Breast epithelium (tissue), 4 donors: ENCODE measurements around the gene CLSTN1. TPM values are rescaled to one million over a fixed set of nuclear protein-coding genes. Genes with fewer than 3 reads are reported as not detected.

Experiments
- DNase-seq, 2 donors: peaks; one replicate each; pipeline ENCODE4 v3.0.0-alpha.2; 2019; ENCODE audit warnings: low spot score in 2 of 2
- H3K27ac ChIP-seq, 2 donors: fragments of 200-600 bp; sonication (generic) in 1 of 2; one replicate each; pipeline ENCODE4 v1.5.1; 2016 to 2019; ENCODE audit warnings: mild to moderate bottlenecking in 1 of 2
- H3K27me3 ChIP-seq, 2 donors: fragments of 200-600 bp; sonication (generic) in 1 of 2; one replicate each; pipeline versions ENCODE4 v1.5.1 to v1.6.0; 2017 to 2019; ENCODE audit warnings: control low read depth in 1 of 2, mild to moderate bottlenecking in 1 of 2
- H3K36me3 ChIP-seq: fragments of 200-600 bp; one replicate; pipeline ENCODE4 v1.5.1; 2019
- H3K4me1 ChIP-seq, 2 donors: fragments of 200-600 bp; sonication (generic); one replicate each; pipeline ENCODE4 v1.5.1; 2016 to 2019; ENCODE audit warnings: control low read depth in 1 of 2
- H3K4me3 ChIP-seq, 3 donors: fragments of 200-600 bp; sonication (generic); 1 replicate in 2 of 3; 2 replicates in 1 of 3; pipeline ENCODE4 v1.5.1; 2016 to 2019; ENCODE audit warnings: mild to moderate bottlenecking in 3 of 3, moderate library complexity in 2 of 3
- H3K9me3 ChIP-seq, 2 donors: fragments of 200-600 bp; sonication (generic) in 1 of 2; one replicate each; pipeline ENCODE4 v1.5.1; 2016 to 2019; ENCODE audit warnings: control low read depth in 1 of 2
- POLR2A ChIP-seq: fragments of 450-650 bp; IDR thresholded peaks from one replicate; pipeline ENCODE4 v1.6.1; 2016; ENCODE audit warnings: antibody characterized with exemption, mild to moderate bottlenecking, moderate library complexity
- POLR2AphosphoS5 ChIP-seq, 3 donors: sonication (generic); formaldehyde crosslinking; IDR thresholded peaks; one replicate each; pipeline ENCODE4 v1.6.1; 2017; ENCODE audit warnings: antibody characterized with exemption in 3 of 3
- intact Hi-C: fragments of 100-400 bp; cut with DNase I; formaldehyde crosslinking; loops from one replicate; pipeline ENCODE4 v1.15.1; 2023; ENCODE audit warnings: low total_unique reads
- total RNA-seq, 3 donors: library from RNA; depleted of rRNA; stranded (reverse); fragments of >200 nt; gene quantifications; one replicate each; pipeline ENCODE4 v1.1.0, GENCODE V29; 2016
- TF ChIP-seq, protein P1 (sequence below), 3 donors: fragments of 450-650 bp; IDR thresholded peaks; one replicate each; pipeline ENCODE4 v1.5.1; 2016 to 2017; ENCODE audit warnings: antibody characterized with exemption in 3 of 3, mild to moderate bottlenecking in 3 of 3, moderate library complexity in 3 of 3

Gene CLSTN1
- total RNA-seq, 3 donors from 2014 or later, result 25.4 to 47.5 (median 42.3) TPM

DNA sequence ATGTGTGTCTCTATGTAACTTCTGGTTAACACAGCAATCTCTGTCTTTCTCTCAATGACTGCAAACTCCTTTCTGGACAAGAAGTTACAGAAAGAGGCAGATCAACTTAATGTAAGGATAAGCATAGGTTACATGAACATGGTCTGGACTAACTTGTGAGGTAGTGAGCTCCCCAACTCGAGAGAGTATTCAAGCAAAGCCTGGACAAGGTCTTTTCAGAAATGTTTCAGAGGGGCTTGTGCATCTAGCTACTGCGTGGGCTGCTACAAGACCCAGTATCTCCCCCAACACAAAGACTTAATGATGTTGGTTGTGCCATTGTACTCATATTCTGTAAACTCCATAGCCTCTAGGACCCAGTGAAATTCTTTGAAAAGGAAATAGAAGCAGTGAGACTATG is 23.5 kb upstream of the CLSTN1 start:
- no peak for TF ChIP-seq POLR2AphosphoS5 (IDR thresholded peaks at IDR 0.05)

DNA sequence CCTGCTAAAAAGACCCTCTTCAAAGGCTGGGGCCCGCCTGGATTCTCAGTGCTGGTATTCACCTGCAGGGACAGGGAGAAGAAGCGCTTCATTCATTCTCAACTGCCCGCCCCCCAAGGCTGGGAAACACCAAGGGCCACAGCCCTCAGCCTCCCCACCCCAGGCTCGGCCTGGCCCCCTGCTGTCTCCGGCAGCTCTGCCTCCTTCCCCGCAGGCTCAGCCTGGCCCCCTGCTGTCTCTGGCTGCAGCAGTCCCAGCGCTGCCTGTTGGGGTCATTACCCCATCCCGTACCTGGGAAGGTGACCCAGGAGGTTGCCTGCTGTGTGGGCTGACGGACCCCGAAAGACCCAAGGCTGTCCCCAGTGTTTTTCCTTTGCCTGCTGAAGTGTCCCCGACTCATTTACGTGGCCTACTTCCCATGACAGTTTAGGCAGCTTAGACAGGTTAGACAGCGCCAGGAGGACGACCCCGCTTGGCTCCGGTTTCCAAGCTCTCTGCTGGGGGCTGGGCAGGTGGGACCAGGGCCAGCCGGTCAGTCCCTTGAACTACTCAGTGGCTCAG is 22.9 kb upstream of the CLSTN1 start:
- intact Hi-C loops, result loop anchor here (5.0 kb wide), 1 partner anchor 139 kb away; no protein-coding TSS in a partner anchor
- Histone ChIP-seq H3K27ac (peak overlapping the region in 1 of 2 donors; percentile 35), H3K4me1 (peaks cover 10 to 20% of the 10 kb centered on the region in 2 donors), H3K27me3 (no peaks in the 10 kb centered on the region), H3K9me3 (no peaks in the 10 kb centered on the region), H3K4me3 (no peak overlapping the region), H3K36me3 (no peaks in the 10 kb centered on the region)
- DNase-seq, result no peak
- TF ChIP-seq, protein P1, sequence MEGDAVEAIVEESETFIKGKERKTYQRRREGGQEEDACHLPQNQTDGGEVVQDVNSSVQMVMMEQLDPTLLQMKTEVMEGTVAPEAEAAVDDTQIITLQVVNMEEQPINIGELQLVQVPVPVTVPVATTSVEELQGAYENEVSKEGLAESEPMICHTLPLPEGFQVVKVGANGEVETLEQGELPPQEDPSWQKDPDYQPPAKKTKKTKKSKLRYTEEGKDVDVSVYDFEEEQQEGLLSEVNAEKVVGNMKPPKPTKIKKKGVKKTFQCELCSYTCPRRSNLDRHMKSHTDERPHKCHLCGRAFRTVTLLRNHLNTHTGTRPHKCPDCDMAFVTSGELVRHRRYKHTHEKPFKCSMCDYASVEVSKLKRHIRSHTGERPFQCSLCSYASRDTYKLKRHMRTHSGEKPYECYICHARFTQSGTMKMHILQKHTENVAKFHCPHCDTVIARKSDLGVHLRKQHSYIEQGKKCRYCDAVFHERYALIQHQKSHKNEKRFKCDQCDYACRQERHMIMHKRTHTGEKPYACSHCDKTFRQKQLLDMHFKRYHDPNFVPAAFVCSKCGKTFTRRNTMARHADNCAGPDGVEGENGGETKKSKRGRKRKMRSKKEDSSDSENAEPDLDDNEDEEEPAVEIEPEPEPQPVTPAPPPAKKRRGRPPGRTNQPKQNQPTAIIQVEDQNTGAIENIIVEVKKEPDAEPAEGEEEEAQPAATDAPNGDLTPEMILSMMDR (IDR thresholded peaks at IDR 0.05), result no peak

More for the DNA sequence above, 23.5 kb upstream of the CLSTN1 start:
- Histone ChIP-seq H3K27ac (no peak overlapping the region), H3K4me1 (peaks cover 10 to 15% of the 10 kb centered on the region in 2 donors), H3K9me3 (no peaks in the 10 kb centered on the region), H3K4me3 (no peak overlapping the region), H3K27me3 (no peaks in the 10 kb centered on the region), H3K36me3 (no peaks in the 10 kb centered on the region)
- intact Hi-C loops, result loop anchor here (5.0 kb wide), 1 partner anchor 140 kb away; no protein-coding TSS in a partner anchor
- no peak for DNase-seq

DNA sequence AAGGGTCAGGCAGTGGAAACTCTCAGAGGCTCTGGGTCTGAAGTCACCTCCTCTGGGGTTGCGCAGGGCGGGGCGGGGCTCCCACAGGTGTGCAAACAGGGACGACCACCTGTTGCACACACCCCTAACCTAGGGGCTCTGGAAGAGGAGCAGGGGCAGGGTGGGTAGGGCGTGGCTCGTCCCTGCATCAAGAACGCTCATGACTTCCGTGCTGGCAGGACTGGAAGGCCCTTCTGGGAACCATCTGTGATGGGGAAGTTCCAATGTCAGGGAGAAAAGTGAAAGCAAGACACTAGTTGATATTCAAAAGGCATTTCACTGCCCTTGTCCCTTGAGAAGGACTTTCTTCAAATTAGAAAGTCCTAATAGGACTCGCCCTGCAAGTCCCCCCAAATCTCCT is 22.1 kb upstream of the CLSTN1 start:
- DNase-seq, result no peak
- intact Hi-C loops, result loop anchor here (5.0 kb wide), 1 partner anchor 139 kb away; no protein-coding TSS in a partner anchor

DNA sequence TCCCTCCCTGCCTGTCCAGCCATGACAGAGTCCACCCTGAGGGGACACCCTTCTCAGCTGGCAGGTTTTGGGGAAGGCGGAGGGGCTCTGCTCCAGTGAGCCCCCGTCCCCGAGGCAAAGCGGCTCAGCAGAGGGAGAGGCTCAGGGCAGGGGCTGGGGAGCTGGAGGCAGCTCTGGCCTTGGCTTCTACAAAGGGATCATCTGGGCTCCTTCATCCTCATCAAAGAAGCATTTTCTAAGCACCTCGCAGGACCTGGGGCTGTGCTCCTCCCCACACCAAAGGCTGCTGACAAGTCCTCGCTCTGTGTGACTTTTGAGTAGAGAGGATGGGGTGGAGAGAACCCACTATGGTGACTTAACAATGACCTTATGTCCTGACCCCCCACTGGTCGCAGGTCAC is 21.0 kb upstream of the CLSTN1 start:
- Histone ChIP-seq H3K4me1 (peaks cover 10 to 20% of the 10 kb centered on the region in 2 donors), H3K9me3 (no peaks in the 10 kb centered on the region), H3K27me3 (no peaks in the 10 kb centered on the region), H3K36me3 (no peaks in the 10 kb centered on the region), H3K4me3 (no peak overlapping the region), H3K27ac (peak overlapping the region; percentile 90 to 94)
- intact Hi-C loops, result loop anchor here (5.0 kb wide), 1 partner anchor 137 kb away; no protein-coding TSS in a partner anchor
- TF ChIP-seq, protein P1 (IDR thresholded peaks at IDR 0.05), result no peak
- no peak for TF ChIP-seq POLR2AphosphoS5 (IDR thresholded peaks at IDR 0.05)
- no peak for TF ChIP-seq POLR2A
- DNase-seq, result no peak

More for the DNA sequence above, 22.1 kb upstream of the CLSTN1 start:
- Histone ChIP-seq H3K27ac (peak overlapping the region in 1 of 2 donors; percentile 35), H3K9me3 (no peaks in the 10 kb centered on the region), H3K36me3 (no peaks in the 10 kb centered on the region), H3K4me1 (peaks cover 10 to 20% of the 10 kb centered on the region in 2 donors), H3K27me3 (no peaks in the 10 kb centered on the region), H3K4me3 (no peak overlapping the region)
- TF ChIP-seq POLR2A, result no peak
- TF ChIP-seq, protein P1 (IDR thresholded peaks at IDR 0.05), result no peak
- TF ChIP-seq POLR2AphosphoS5 (IDR thresholded peaks at IDR 0.05), result no peak

DNA sequence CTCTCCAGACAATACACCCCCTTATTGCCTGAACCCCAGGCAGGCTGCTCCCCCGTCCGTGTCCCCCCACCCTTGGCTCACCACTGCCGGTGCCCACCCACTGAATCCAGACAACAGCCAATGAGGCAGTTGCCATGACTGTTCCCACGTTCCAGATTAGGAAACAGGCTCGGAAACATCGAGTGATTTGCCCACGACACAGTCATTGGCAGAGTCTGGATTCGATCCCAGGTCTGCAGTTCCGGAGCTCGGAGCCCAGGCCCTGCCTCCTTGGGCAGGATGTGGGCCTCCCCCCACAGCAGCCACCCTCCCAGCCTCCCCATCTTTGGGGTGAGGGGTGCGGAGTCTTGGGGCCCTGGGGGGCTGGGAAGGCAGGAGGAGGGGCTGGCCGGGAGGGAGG is 20.3 kb upstream of the CLSTN1 start:
- peak in 1 of 2 donors; percentile 49 for DNase-seq
- peaks cover 10 to 20% of the 10 kb centered on the region in 2 donors for H3K4me1 ChIP-seq
- no peaks in the 10 kb centered on the region for H3K27me3 ChIP-seq
- peak overlapping the region; percentile 90 to 94 for H3K27ac ChIP-seq
- H3K36me3 ChIP-seq, result no peaks in the 10 kb centered on the region
- H3K4me3 ChIP-seq, result peak overlapping the region in 1 of 3 donors; percentile 11
- intact Hi-C loops, result no loop called here
- TF ChIP-seq POLR2AphosphoS5 (IDR thresholded peaks at IDR 0.05) (no peak), POLR2A (no peak)
- TF ChIP-seq, protein P1 (IDR thresholded peaks at IDR 0.05), result no peak
- H3K9me3 ChIP-seq, result no peaks in the 10 kb centered on the region
